ENCODE measurements around the gene NMNAT2. TPM values are rescaled to one million over a fixed set of nuclear protein-coding genes. Genes with fewer than 3 reads are reported as not detected.

Gene NMNAT2
- total RNA-seq, 2 donors from 2014 or later, result 1.0 to 1.3 TPM

- no peak for TF ChIP-seq POLR2A (IDR thresholded peaks at IDR 0.05)
- TF ChIP-seq, protein P1, sequence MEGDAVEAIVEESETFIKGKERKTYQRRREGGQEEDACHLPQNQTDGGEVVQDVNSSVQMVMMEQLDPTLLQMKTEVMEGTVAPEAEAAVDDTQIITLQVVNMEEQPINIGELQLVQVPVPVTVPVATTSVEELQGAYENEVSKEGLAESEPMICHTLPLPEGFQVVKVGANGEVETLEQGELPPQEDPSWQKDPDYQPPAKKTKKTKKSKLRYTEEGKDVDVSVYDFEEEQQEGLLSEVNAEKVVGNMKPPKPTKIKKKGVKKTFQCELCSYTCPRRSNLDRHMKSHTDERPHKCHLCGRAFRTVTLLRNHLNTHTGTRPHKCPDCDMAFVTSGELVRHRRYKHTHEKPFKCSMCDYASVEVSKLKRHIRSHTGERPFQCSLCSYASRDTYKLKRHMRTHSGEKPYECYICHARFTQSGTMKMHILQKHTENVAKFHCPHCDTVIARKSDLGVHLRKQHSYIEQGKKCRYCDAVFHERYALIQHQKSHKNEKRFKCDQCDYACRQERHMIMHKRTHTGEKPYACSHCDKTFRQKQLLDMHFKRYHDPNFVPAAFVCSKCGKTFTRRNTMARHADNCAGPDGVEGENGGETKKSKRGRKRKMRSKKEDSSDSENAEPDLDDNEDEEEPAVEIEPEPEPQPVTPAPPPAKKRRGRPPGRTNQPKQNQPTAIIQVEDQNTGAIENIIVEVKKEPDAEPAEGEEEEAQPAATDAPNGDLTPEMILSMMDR (IDR thresholded peaks at IDR 0.05), result no peak
Observed at GRCh38 chr1:183255073-183255472, 163.1 kb downstream of the NMNAT2 start.

GRCh38 chr1:183251959-183252450, 166.2 kb downstream of the NMNAT2 start:
- Histone ChIP-seq H3K27me3 (no peaks in the 10 kb centered on the region), H3K27ac (no peak overlapping the region)

More at GRCh38 chr1:183255073-183255472, 163.1 kb downstream of the NMNAT2 start:
- no peak overlapping the region for H3K4me3 ChIP-seq
- intact Hi-C loops (cut with DNase I), result no loop called here
- H3K9me3 ChIP-seq, result no peaks in the 10 kb centered on the region
- H3K4me1 ChIP-seq, result no peaks in the 10 kb centered on the region
- H3K27me3 ChIP-seq, result no peaks in the 10 kb centered on the region
- no peak overlapping the region for H3K27ac ChIP-seq
- H3K36me3 ChIP-seq (replicated peaks in 1 of 2; ENCODE audit: insufficient read depth in 1 of 2, low read depth in 2 of 2), result no peaks in the 10 kb centered on the region
- DNase-seq (no peak), ATAC-seq (no peak)
- WGBS, 2 donors, result 52 to 70% methylated on average over 1 of the region's 1 CpG

GRCh38 chr1:183251101-183251958, 166.8 kb downstream of the NMNAT2 start:
- H3K4me1 ChIP-seq, result no peaks in the 10 kb centered on the region
- no peaks in the 10 kb centered on the region for H3K9me3 ChIP-seq
- no peak for DNase-seq
- no peak overlapping the region for H3K4me3 ChIP-seq
- ATAC-seq, result no peak
- WGBS, 2 donors, result 77 to 91% methylated on average over 12 of the region's 12 CpGs
- H3K27ac ChIP-seq, result no peak overlapping the region
- TF ChIP-seq, protein P1 (IDR thresholded peaks at IDR 0.05), result no peak
- no peak for TF ChIP-seq POLR2A (IDR thresholded peaks at IDR 0.05)
- H3K27me3 ChIP-seq, result no peaks in the 10 kb centered on the region
- intact Hi-C loops (cut with DNase I), result no loop called here
- H3K36me3 ChIP-seq (replicated peaks in 1 of 2; ENCODE audit: insufficient read depth in 1 of 2, low read depth in 2 of 2), result no peaks in the 10 kb centered on the region

More at GRCh38 chr1:183251959-183252450, 166.2 kb downstream of the NMNAT2 start:
- DNase-seq (no peak), ATAC-seq (no peak)
- Histone ChIP-seq H3K9me3 (no peaks in the 10 kb centered on the region), H3K36me3 (replicated peaks in 1 of 2; ENCODE audit: insufficient read depth in 1 of 2, low read depth in 2 of 2) (no peaks in the 10 kb centered on the region), H3K4me3 (no peak overlapping the region), H3K4me1 (no peaks in the 10 kb centered on the region)
- intact Hi-C loops (cut with DNase I), result no loop called here
- no peak for TF ChIP-seq POLR2A (IDR thresholded peaks at IDR 0.05)
- WGBS, 2 donors, result 76 to 88% methylated on average over 2 to 8 of the region's 8 CpGs

DNA sequence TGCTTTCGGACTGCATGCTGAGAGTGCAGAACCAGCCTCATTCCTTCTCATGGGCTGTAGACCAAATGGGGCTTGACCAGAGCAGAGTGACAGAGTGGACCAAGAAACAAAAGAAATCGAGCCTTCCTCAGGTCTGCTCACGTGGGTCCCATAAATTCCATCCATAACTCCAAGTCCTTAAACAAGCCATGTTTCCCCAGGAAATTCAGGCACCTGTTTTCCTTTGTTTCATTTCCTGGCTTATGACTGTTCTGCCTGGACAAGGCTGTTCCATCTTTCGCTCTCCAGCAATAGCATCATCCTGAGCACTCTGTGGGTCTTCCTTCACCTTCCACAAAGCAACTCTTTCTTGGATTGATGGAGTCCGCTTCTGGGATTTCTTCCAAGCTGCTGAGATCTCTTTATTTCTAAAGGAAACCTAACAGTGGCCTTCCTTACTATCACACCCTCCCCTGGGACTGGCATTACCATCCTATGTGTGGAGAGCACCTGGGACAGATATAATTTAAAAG, 168.2 kb downstream of the NMNAT2 start:
- no peaks in the 10 kb centered on the region for H3K9me3 ChIP-seq
- no peak overlapping the region for H3K27ac ChIP-seq
- no peaks in the 10 kb centered on the region for H3K36me3 ChIP-seq (replicated peaks in 1 of 2; ENCODE audit: insufficient read depth in 1 of 2, low read depth in 2 of 2)
- H3K4me1 ChIP-seq, result no peaks in the 10 kb centered on the region
- 65 to 75% methylated on average over 5 of the region's 5 CpGs for WGBS, 2 donors
- H3K27me3 ChIP-seq, result no peaks in the 10 kb centered on the region
- ATAC-seq, result no peak
- no peak for TF ChIP-seq POLR2A (IDR thresholded peaks at IDR 0.05)
- TF ChIP-seq, protein P1 (IDR thresholded peaks at IDR 0.05), result no peak
- intact Hi-C loops (cut with DNase I), result no loop called here
- DNase-seq, result no peak
- H3K4me3 ChIP-seq, result no peak overlapping the region

GRCh38 chr1:183248989-183249691, 169.0 kb downstream of the NMNAT2 start:
- WGBS, 2 donors, result 59 to 77% methylated on average over 3 to 4 of the region's 4 CpGs
- intact Hi-C loops (cut with DNase I), result no loop called here
- no peak for ATAC-seq

More at GRCh38 chr1:183248989-183249691, 169.0 kb downstream of the NMNAT2 start:
- Histone ChIP-seq H3K36me3 (replicated peaks in 1 of 2; ENCODE audit: insufficient read depth in 1 of 2, low read depth in 2 of 2) (no peaks in the 10 kb centered on the region), H3K4me3 (no peak overlapping the region), H3K27me3 (no peaks in the 10 kb centered on the region), H3K27ac (no peak overlapping the region), H3K9me3 (no peaks in the 10 kb centered on the region), H3K4me1 (no peaks in the 10 kb centered on the region)
- no peak for DNase-seq
- TF ChIP-seq POLR2A (IDR thresholded peaks at IDR 0.05), result no peak
- TF ChIP-seq, protein P1 (IDR thresholded peaks at IDR 0.05), result no peak

Measured in body of pancreas (tissue), 4 donors.